GM23338 (cell line): ENCODE data around the gene SENP6. TPM values are rescaled to one million over a fixed set of nuclear protein-coding genes. Genes with fewer than 3 reads are reported as not detected.

Experiments
- ATAC-seq: fragments of 200-7000 bp; cut with Tn5 transposase; 3 replicates; pipeline ENCODE4 v1.9.1; 2020
- DNase-seq: peaks from one replicate; pipeline ENCODE4 v3.0.0-alpha.2; 2015; ENCODE audit warnings: low spot score
- H2AFZ ChIP-seq: fragments of 200-600 bp; sonication (generic); 2 replicates; pipeline ENCODE4 v1.8.0; 2016; ENCODE audit warnings: antibody characterized with exemption, mild to moderate bottlenecking, moderate library complexity
- H3F3A ChIP-seq: fragments of 200-600 bp; sonication (generic); replicated peaks from 2 replicates; pipeline ENCODE4 v1.8.0; 2017; ENCODE audit warnings: antibody characterized with exemption, mixed run types, low read depth
- H3K27ac ChIP-seq: fragments of 200-600 bp; sonication (generic); 2 replicates; pipeline ENCODE4 v1.6.1; 2016; ENCODE audit warnings: low read depth
- H3K27me3 ChIP-seq: fragments of 200-600 bp; sonication (generic); 2 replicates; pipeline ENCODE4 v1.8.0; 2016; ENCODE audit warnings: mild to moderate bottlenecking, mixed run types, moderate library complexity; ENCODE audit not compliant: insufficient read depth
- H3K36me3 ChIP-seq: fragments of 200-600 bp; sonication (generic); 2 replicates; pipeline ENCODE4 v1.8.0; 2016; ENCODE audit warnings: mild to moderate bottlenecking; ENCODE audit not compliant: insufficient read depth
- H3K4me1 ChIP-seq: fragments of 200-600 bp; sonication (generic); 2 replicates; pipeline ENCODE4 v1.8.0; 2016; ENCODE audit warnings: mild to moderate bottlenecking, moderate library complexity; ENCODE audit not compliant: insufficient read depth
- H3K4me2 ChIP-seq: fragments of 200-600 bp; sonication (generic); 2 replicates; pipeline ENCODE4 v1.7.1; 2017; ENCODE audit warnings: mixed run types
- H3K4me3 ChIP-seq: fragments of 200-600 bp; sonication (generic); 2 replicates; pipeline ENCODE4 v1.6.1; 2016; ENCODE audit warnings: mixed run types
- H3K79me2 ChIP-seq: fragments of 200-600 bp; sonication (generic); replicated peaks from 2 replicates; pipeline ENCODE4 v1.8.0; 2017; ENCODE audit warnings: mild to moderate bottlenecking; ENCODE audit not compliant: insufficient read depth
- H3K9me2 ChIP-seq: fragments of 200-600 bp; sonication (generic); 2 replicates; pipeline ENCODE4 v1.8.0; 2017; ENCODE audit not compliant: insufficient read depth
- H4K20me1 ChIP-seq: fragments of 200-600 bp; sonication (generic); replicated peaks from 2 replicates; pipeline ENCODE4 v1.8.0; 2017; ENCODE audit warnings: mild to moderate bottlenecking; ENCODE audit not compliant: insufficient read depth
- H3K27ac Mint-ChIP-seq: 2 replicates; pipeline ENCODE4 v1.8.0; 2020; ENCODE audit warnings: inconsistent platforms, mild to moderate bottlenecking, moderate library complexity, mixed read lengths
- H3K27me3 Mint-ChIP-seq: 3 replicates; pipeline ENCODE4 v1.8.0; 2022; ENCODE audit warnings: low read depth, mild to moderate bottlenecking, moderate library complexity, mixed read lengths, inconsistent platforms; ENCODE audit not compliant: insufficient read depth, poor library complexity
- H3K36me3 Mint-ChIP-seq: 3 replicates; pipeline ENCODE4 v1.8.0; 2021; ENCODE audit warnings: low read depth, mild to moderate bottlenecking, inconsistent platforms, moderate library complexity, mixed read lengths
- H3K4me1 Mint-ChIP-seq: 3 replicates; pipeline ENCODE4 v1.8.0; 2020; ENCODE audit warnings: mild to moderate bottlenecking, inconsistent platforms, mixed read lengths
- H3K4me3 Mint-ChIP-seq: 3 replicates; pipeline ENCODE4 v1.8.0; 2021; ENCODE audit warnings: moderate library complexity, mild to moderate bottlenecking, inconsistent platforms, mixed read lengths
- H3K9me3 Mint-ChIP-seq: 3 replicates; pipeline ENCODE4 v1.8.0; 2020; ENCODE audit warnings: moderate library complexity, mild to moderate bottlenecking, inconsistent platforms, mixed read lengths
- CREB1 ChIP-seq: fragments of 250-450 bp; sonication (Bioruptor Pico); IDR thresholded peaks from 2 replicates; pipeline ENCODE4 v1.5.0; 2020; ENCODE audit warnings: low read depth, mild to moderate bottlenecking, moderate library complexity
- CTCF ChIP-seq, 2 experiments: fragments of 200-600 bp in 1 of 2; sonication (generic) in 1 of 2; conservative IDR thresholded peaks; 2 replicates each; pipeline versions ENCODE4 v1.5.1 to v1.6.1; 2016 to 2017; ENCODE audit warnings: antibody characterized with exemption in 2 of 2, low read depth in 2 of 2, mild to moderate bottlenecking in 2 of 2, moderate library complexity in 1 of 2
- ETS1 ChIP-seq: IDR thresholded peaks from 2 replicates; pipeline ENCODE4 v1.6.1; 2016; ENCODE audit warnings: antibody characterized with exemption
- JUNB ChIP-seq: IDR thresholded peaks from one replicate; pipeline ENCODE4 v1.6.1; 2016; ENCODE audit warnings: antibody characterized with exemption; ENCODE audit not compliant: unreplicated experiment
- POLR2AphosphoS5 ChIP-seq: IDR thresholded peaks from 2 replicates; pipeline ENCODE4 v1.6.1; 2016; ENCODE audit warnings: antibody characterized with exemption, low read depth
- REST ChIP-seq: IDR thresholded peaks from one replicate; pipeline ENCODE4 v1.6.1; 2018; ENCODE audit warnings: antibody characterized with exemption; ENCODE audit not compliant: unreplicated experiment
- STAT1 ChIP-seq: IDR thresholded peaks from one replicate; pipeline ENCODE4 v1.6.1; 2016; ENCODE audit warnings: antibody characterized with exemption; ENCODE audit not compliant: unreplicated experiment
- ZNF114 ChIP-seq: fragments of 250-450 bp; sonication (Bioruptor Pico); IDR thresholded peaks from 2 replicates; pipeline ENCODE4 v1.5.0; 2020; ENCODE audit warnings: mild to moderate bottlenecking, moderate library complexity
- ZNF331 ChIP-seq: fragments of 250-450 bp; sonication (Bioruptor Pico); IDR thresholded peaks from 2 replicates; pipeline ENCODE4 v1.5.0; 2020; ENCODE audit warnings: low read depth, mild to moderate bottlenecking, moderate library complexity
- ZNF462 ChIP-seq: fragments of 250-450 bp; sonication (Bioruptor Pico); IDR thresholded peaks from 2 replicates; pipeline ENCODE4 v1.5.0; 2020; ENCODE audit warnings: mild to moderate bottlenecking, moderate library complexity
- polyA plus RNA-seq: library from polyadenylated mRNA; unstranded; fragments of >200 nt; fragmentation: Nextera tagmentation; extraction: Ambion mirVana; gene quantifications from 2 replicates; pipeline ENCODE4 v1.2.1, GENCODE V29; 2016
- total RNA-seq: library from RNA; depleted of rRNA; stranded (reverse); fragments of >200 nt; shearing (Covaris generic); gene quantifications from 2 replicates; pipeline ENCODE4 v1.2.3, GENCODE V29; 2014

The SENP6 gene
- total and polyA plus RNA-seq, 2 experiments from 2014 or later, result 66.6 to 114 TPM

- no peak for TF ChIP-seq ZNF462 (CRISPR knock-in tag)
- TF ChIP-seq STAT1, result no peak
- no peak for TF ChIP-seq JUNB
- no peak for TF ChIP-seq ETS1
- TF ChIP-seq CREB1 (CRISPR knock-in tag), result no peak
These were observed 22.7 kb downstream of the SENP6 start (continued) for GRCh38 chr6:75624335-75624734.

- Histone ChIP-seq H3K4me3 (no peak overlapping the region), H3K4me2 (no peak overlapping the region), H2AFZ (no peak overlapping the region), H3K27me3 (no peaks in the 10 kb centered on the region), H4K20me1 (no peaks in the 10 kb centered on the region; the same call in none of the 2 replicates), H3K79me2 (peaks cover 80% of the 10 kb centered on the region), H3K4me1 (peaks cover 4% of the 10 kb centered on the region; the same call in 1 of the 2 replicates), H3K36me3 (peaks cover 8% of the 10 kb centered on the region; the same call in 1 of the 2 replicates), H3F3A (no peaks in the 10 kb centered on the region), H3K9me2 (no peaks in the 10 kb centered on the region), H3K27ac (no peak overlapping the region)
- no peak for DNase-seq
- Mint-ChIP-seq H3K9me3 (no peaks in the 10 kb centered on the region), H3K36me3 (peaks cover 38% of the 10 kb centered on the region; the same call in 2 of the 3 replicates), H3K27ac (no peak overlapping the region), H3K4me3 (no peak overlapping the region), H3K27me3 (no peaks in the 10 kb centered on the region), H3K4me1 (peaks cover 15% of the 10 kb centered on the region)
- no peak for ATAC-seq
- TF ChIP-seq CREB1 (CRISPR knock-in tag), result no peak
- TF ChIP-seq REST, result no peak
- no peak for TF ChIP-seq JUNB
- TF ChIP-seq ZNF331 (CRISPR knock-in tag), result no peak
- TF ChIP-seq STAT1, result no peak
- TF ChIP-seq ZNF114 (CRISPR knock-in tag), result no peak
- TF ChIP-seq POLR2AphosphoS5, result no peak
- no peak for TF ChIP-seq CTCF (conservative IDR thresholded peaks at IDR 0.05; ENCODE audit: low read depth in 2 of 2)
These were observed 23.3 kb downstream of the SENP6 start for GRCh38 chr6:75624988-75625387.
